ENCODE measurements around the gene AGPAT4.

The AGPAT4 gene

DNA sequence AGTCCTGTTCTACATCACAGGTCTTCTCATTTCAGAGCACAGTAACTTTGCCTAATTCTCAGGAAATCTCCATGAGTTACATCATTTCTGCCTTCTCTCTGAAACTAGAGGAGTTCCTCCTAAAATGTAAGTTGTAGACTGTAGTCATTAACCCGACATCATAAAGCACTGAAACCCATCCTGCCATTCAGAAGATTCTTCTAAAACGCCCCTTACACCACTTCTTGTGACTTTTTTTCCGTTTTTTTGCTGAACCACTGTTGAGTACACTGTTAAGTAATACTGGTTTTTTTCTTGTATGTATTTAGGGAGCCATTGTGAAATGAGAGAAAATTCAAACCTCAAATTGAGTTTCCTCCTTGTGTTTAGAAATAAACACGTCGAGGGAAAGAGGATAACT, 164.9 kb downstream of the AGPAT4 start:
- no peak for ATAC-seq
- Mint-ChIP-seq H3K36me3 (peaks cover 97% of the 10 kb centered on the region), H3K27ac (no peak overlapping the region), H3K4me1 (peaks cover 17% of the 10 kb centered on the region), H3K4me3 (no peak overlapping the region), H3K9me3 (no peaks in the 10 kb centered on the region)
- no peak for DNase-seq (ENCODE audit: low spot score in 2 of 2)

DNA sequence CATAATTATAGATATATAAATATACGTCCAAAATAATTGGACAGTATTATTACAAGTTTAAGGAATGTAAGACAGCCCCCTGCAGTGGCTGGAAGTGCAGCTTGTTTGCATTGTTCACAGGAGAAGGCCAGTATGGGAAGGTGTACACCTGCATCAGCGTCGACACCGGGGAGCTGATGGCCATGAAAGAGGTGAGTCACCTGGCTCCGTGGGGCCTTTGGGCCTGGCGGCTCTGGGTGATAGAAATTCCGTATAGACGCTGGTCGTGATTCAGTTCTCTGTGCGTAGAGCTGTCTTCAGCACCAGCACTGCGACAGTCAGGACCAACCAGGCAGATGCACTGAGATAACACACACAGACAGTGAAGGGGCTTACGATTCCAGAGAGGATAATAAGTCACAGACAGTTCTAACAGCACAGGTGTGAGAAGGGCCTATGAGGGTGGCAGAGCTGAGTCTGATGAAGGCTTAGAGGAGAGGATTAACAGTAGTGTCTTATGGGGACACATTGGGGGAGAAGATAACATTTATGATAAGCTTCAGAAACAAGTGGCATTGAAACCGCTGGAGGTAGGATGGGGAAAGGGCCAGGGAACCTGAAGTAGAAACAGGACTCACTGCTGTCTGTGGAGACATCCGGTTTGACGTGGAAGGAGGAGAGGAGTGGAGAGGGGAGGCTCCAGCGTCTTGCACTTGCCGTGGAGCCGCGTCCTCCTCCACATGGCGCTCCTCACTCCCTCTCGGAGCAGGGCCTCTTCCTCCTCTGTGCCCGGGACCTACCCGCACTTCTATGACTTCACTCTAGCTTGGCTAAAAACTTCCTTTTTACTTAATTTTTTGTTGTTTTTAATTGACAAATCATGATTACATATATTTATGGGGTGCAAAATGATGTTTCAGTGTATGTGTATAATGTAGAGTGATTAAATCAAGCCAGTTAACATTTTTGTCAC, 165.8 kb downstream of the AGPAT4 start:
- Mint-ChIP-seq H3K27ac (peak overlapping the region; percentile 40), H3K4me1 (peaks cover 17% of the 10 kb centered on the region), H3K4me3 (no peak overlapping the region), H3K36me3 (peaks cover 97% of the 10 kb centered on the region), H3K9me3 (no peaks in the 10 kb centered on the region)
- DNase-seq (ENCODE audit: low spot score in 2 of 2) = no peak
- no peak for ATAC-seq

GRCh38 chr6:161105408-161105807, 168.5 kb downstream of the AGPAT4 start:
- no peak for DNase-seq (ENCODE audit: low spot score in 2 of 2)
- peak overlapping the region; percentile 27 for H3K27ac Mint-ChIP-seq
- H3K4me3 Mint-ChIP-seq = no peak overlapping the region
- peaks cover 93% of the 10 kb centered on the region for H3K36me3 Mint-ChIP-seq
- H3K9me3 Mint-ChIP-seq = no peaks in the 10 kb centered on the region
- H3K4me1 Mint-ChIP-seq = peaks cover 4% of the 10 kb centered on the region
- ATAC-seq = no peak

GRCh38 chr6:161104966-161105365, 168.9 kb downstream of the AGPAT4 start:
- ATAC-seq (no peak), DNase-seq (ENCODE audit: low spot score in 2 of 2) (no peak)
- Mint-ChIP-seq H3K36me3 (peaks cover 91% of the 10 kb centered on the region), H3K4me1 (no peaks in the 10 kb centered on the region), H3K27ac (peak overlapping the region; percentile 27), H3K4me3 (no peak overlapping the region), H3K9me3 (no peaks in the 10 kb centered on the region)

- ATAC-seq = no peak
- peaks cover 91% of the 10 kb centered on the region for H3K36me3 Mint-ChIP-seq
- peak overlapping the region; percentile 54 for H3K27ac Mint-ChIP-seq
These were observed 170.4 kb downstream of the AGPAT4 start for GRCh38 chr6:161103475-161103874.

DNA sequence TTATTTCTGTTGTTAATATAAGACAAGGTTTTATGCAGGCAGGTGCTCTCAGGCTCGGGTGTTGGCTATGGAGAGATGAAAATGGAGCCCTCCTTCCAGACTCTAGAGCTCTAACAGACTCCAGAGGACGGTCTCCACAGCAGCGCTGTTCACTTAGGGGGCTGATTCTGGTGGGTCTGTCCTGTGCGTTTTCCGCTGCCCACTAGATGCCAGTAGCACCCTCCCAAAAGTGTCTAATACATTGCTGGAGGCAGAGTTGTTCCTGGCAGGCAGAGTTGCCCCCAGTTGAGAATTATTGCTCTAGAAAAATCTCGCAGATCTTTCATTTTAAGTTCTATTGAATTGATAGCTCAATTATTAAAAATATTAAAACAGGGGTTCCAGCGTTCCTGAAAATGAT, 172.3 kb downstream of the AGPAT4 start:
- no peak for ATAC-seq
- H3K4me3 Mint-ChIP-seq = no peak overlapping the region
- no peak for DNase-seq (ENCODE audit: low spot score in 2 of 2)
- no peaks in the 10 kb centered on the region for H3K4me1 Mint-ChIP-seq
- H3K9me3 Mint-ChIP-seq = no peaks in the 10 kb centered on the region
- H3K36me3 Mint-ChIP-seq = peaks cover 91% of the 10 kb centered on the region
- H3K27ac Mint-ChIP-seq = no peak overlapping the region

More at GRCh38 chr6:161103475-161103874, 170.4 kb downstream of the AGPAT4 start:
- Mint-ChIP-seq H3K9me3 (no peaks in the 10 kb centered on the region), H3K4me1 (no peaks in the 10 kb centered on the region), H3K4me3 (no peak overlapping the region)
- DNase-seq (ENCODE audit: low spot score in 2 of 2) = no peak

DNA sequence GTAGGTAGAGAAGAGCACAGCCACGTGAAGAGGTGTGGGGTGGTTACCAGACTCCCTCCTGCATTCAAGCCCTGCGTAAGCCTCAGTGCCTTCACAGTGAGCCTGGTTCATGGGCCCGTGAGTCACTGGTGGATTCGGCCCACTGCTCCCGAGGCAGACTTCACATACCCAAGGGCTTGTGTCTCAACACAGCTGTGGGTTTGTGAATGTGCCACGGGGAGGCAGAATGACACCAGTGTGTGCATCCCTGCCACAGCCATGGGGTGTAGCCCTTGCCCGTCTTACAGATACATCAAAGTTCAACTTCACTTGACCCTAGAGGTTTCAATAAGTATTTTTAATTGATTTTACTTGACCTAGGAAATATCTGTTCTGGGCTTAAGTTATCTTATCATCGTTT, 173.8 kb downstream of the AGPAT4 start:
- no peak for DNase-seq (ENCODE audit: low spot score in 2 of 2)
- H3K36me3 Mint-ChIP-seq = peaks cover 87% of the 10 kb centered on the region
- no peak overlapping the region for H3K27ac Mint-ChIP-seq
- H3K9me3 Mint-ChIP-seq = no peaks in the 10 kb centered on the region
- ATAC-seq = no peak
- no peak overlapping the region for H3K4me3 Mint-ChIP-seq
- H3K4me1 Mint-ChIP-seq = no peaks in the 10 kb centered on the region

DNA sequence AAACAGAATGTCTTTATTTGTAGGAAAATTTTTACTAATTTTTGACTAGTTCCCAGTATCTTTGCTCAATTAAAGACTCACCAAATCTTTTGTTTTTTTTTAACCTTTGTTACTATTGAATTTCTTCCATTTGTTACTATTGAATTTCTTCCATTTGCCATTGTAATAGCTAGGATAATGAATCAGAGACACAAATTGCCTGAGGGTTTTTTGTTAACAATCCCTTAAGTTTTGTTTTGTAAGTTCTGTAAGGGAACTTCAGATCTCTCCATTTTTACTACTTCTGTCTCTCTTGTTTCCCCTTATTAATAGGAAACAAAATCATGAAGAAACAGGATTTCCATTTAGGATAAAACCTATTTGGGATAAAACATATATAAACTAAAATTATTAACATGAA, 177.9 kb downstream of the AGPAT4 start:
- Mint-ChIP-seq H3K9me3 (no peaks in the 10 kb centered on the region), H3K36me3 (peaks cover 90% of the 10 kb centered on the region), H3K4me1 (no peaks in the 10 kb centered on the region), H3K27ac (no peak overlapping the region), H3K4me3 (no peak overlapping the region)
- DNase-seq (ENCODE audit: low spot score in 2 of 2) (no peak), ATAC-seq (no peak)

GRCh38 chr6:161094955-161095354, 178.9 kb downstream of the AGPAT4 start:
- H3K4me3 Mint-ChIP-seq = no peak overlapping the region
- no peaks in the 10 kb centered on the region for H3K9me3 Mint-ChIP-seq
- H3K36me3 Mint-ChIP-seq = peaks cover 96% of the 10 kb centered on the region
- DNase-seq (ENCODE audit: low spot score in 2 of 2) (no peak), ATAC-seq (no peak)
- no peaks in the 10 kb centered on the region for H3K4me1 Mint-ChIP-seq
- no peak overlapping the region for H3K27ac Mint-ChIP-seq

- no peaks in the 10 kb centered on the region for H3K4me1 Mint-ChIP-seq
- ATAC-seq (peak; percentile 82), DNase-seq (ENCODE audit: low spot score in 2 of 2) (no peak)
- peaks cover 85% of the 10 kb centered on the region for H3K36me3 Mint-ChIP-seq
- H3K9me3 Mint-ChIP-seq = no peaks in the 10 kb centered on the region
- no peak overlapping the region for H3K4me3 Mint-ChIP-seq
- no peak overlapping the region for H3K27ac Mint-ChIP-seq
These were observed 181.7 kb downstream of the AGPAT4 start for GRCh38 chr6:161091972-161092701.

- no peak overlapping the region for H3K27ac Mint-ChIP-seq
- no peaks in the 10 kb centered on the region for H3K9me3 Mint-ChIP-seq
- no peak overlapping the region for H3K4me3 Mint-ChIP-seq
- ATAC-seq (peak; percentile 42), DNase-seq (ENCODE audit: low spot score in 2 of 2) (no peak)
- H3K4me1 Mint-ChIP-seq = no peaks in the 10 kb centered on the region
- peaks cover 75% of the 10 kb centered on the region for H3K36me3 Mint-ChIP-seq
These were observed 182.7 kb downstream of the AGPAT4 start for GRCh38 chr6:161091151-161091550.

DNA sequence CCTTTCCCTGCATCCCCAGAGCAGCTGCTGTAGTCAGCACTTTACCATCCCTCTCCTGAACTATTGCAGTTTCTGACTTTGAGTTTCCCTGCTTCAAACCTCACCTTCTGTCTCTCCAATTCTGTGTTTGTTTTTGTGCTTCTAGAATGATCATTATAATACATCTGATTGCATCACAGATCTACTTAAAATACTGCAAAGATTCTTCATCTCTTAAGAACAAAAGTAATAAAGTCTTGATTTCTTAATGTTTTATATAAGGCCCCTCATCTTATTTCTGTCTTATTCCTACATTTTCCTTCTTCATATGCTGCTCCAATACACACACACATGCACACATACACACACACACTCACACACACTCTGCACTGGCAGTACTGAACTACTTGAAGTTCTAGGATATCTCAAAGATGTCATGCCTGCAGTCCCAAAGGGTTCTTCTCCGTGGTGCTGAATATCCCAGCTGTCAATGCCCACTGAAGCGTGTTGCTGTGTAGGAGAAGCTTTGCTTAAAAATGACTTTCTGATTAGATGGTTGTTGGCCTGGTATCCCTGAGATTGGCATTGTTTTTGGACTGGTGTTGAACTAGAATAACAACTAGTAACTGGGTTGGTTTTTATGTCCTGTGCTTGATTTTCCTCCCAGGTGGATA, 185.1 kb downstream of the AGPAT4 start:
- Mint-ChIP-seq H3K27ac (no peak overlapping the region), H3K36me3 (peaks cover 55% of the 10 kb centered on the region), H3K9me3 (no peaks in the 10 kb centered on the region), H3K4me1 (peaks cover 6% of the 10 kb centered on the region), H3K4me3 (no peak overlapping the region)
- no peak for DNase-seq (ENCODE audit: low spot score in 2 of 2)
- no peak for ATAC-seq

GRCh38 chr6:161085246-161085645, 188.6 kb downstream of the AGPAT4 start:
- Mint-ChIP-seq H3K27ac (peak overlapping the region; percentile 4), H3K4me1 (peaks cover 8% of the 10 kb centered on the region), H3K36me3 (peaks cover 20% of the 10 kb centered on the region), H3K9me3 (no peaks in the 10 kb centered on the region), H3K4me3 (peak overlapping the region; percentile 14)
- DNase-seq (ENCODE audit: low spot score in 2 of 2) = no peak
- peak; percentile 99 for ATAC-seq

- DNase-seq (ENCODE audit: low spot score in 2 of 2) (no peak), ATAC-seq (no peak)
- H3K9me3 Mint-ChIP-seq = no peaks in the 10 kb centered on the region
- H3K27ac Mint-ChIP-seq = no peak overlapping the region
- H3K4me1 Mint-ChIP-seq = peaks cover 20% of the 10 kb centered on the region
- H3K4me3 Mint-ChIP-seq = no peak overlapping the region
- peaks cover 19% of the 10 kb centered on the region for H3K36me3 Mint-ChIP-seq
These were observed 191.6 kb downstream of the AGPAT4 start for GRCh38 chr6:161082215-161082614.

DNA sequence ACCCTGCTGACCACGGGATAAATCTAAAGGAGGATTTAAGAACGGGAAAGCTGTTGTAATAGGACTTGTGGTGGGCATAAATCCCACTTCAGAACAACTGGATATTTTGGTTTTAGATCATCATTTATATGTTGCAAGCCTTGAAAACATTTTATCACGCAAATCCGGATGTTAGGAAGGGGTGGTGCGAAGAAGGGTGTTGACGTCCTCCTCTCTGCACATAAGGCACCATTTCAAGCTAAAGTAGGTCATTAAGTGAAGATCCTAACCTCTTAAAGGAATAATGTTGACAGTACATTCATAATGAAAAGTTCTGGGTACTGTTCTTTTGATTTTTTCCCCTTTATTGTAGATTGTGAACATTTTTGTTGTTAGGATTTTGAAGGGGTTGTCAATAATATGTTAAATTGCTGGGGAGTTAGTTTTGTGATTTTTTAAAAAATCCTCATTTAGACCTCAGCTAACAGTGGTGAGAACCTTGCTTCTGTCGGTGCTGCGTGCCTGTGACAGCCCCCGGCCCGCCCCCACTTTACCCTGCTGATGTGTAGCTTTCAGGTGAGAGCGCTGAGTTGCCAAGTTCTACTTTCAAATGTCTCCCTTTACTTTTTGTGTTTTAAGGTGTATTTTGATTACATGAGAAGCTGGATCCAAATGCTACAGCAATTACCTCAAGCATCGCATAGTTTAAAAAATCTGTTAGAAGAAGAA, 193.4 kb downstream of the AGPAT4 start:
- Mint-ChIP-seq H3K4me3 (no peak overlapping the region), H3K9me3 (no peaks in the 10 kb centered on the region), H3K27ac (no peak overlapping the region), H3K36me3 (peaks cover 19% of the 10 kb centered on the region), H3K4me1 (peaks cover 16% of the 10 kb centered on the region)
- ATAC-seq (no peak), DNase-seq (ENCODE audit: low spot score in 2 of 2) (no peak)

Data from stimulated activated effector memory CD8-positive, alpha-beta T cell treated with anti-CD3 and anti-CD28 coated beads, Interleukin-12 subunit alpha, Interleukin-12 subunit beta, amount 100 ng/mL, for 72 hours (primary cell).